Right lung (tissue), 5 donors: ENCODE results near the gene LTC4S. TPM values are rescaled to one million over a fixed set of nuclear protein-coding genes. Genes with fewer than 3 reads are reported as not detected.
"Not testable (repeated sequence)": the region's sequence is repeated elsewhere in the genome, so short reads cannot be mapped to it uniquely, and the experiment has no call there.

Experiments
- DNase-seq, 2 donors: peaks; one replicate each; pipeline ENCODE4 v3.0.0-alpha.2; 2013
- polyA plus RNA-seq, 5 donors: library from polyadenylated mRNA; unstranded; fragments of 120-200 nt; gene quantifications; one replicate each; pipeline versions ENCODE4 v1.2.1 to v1.2.3, GENCODE V29; 2013; ENCODE audit warnings: inconsistent platforms in 1 of 5, low replicate concordance in 1 of 5; ENCODE audit not compliant: insufficient read length in 5 of 5, insufficient read depth in 1 of 5

Gene LTC4S
- polyA plus RNA-seq, 5 donors: 3.0 to 10.5 (median 4.4) TPM

GRCh38 chr5:179768326-179769085, 25.3 kb upstream of the LTC4S start:
- no peak for DNase-seq

DNA sequence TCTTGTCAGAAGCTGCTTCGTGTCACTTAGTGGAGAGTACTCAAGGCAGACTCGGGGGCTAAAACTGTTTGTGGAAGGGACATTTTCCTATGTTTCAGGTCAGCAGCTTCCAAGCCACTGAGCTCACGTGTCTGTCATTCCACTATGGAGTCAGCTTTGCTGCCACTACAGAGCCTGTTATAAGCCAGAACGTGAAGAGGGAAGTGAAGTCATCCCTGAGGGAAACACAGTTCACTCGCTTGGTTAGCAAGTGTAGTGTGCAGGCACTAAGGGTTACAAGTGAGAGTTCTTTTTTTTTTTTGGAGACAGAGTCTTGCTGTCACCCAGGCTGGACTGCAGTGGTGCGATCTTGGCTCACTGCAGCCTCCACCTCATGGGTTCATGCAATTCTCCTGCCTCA, 24.5 kb upstream of the LTC4S start:
- DNase-seq: no peak

DNA sequence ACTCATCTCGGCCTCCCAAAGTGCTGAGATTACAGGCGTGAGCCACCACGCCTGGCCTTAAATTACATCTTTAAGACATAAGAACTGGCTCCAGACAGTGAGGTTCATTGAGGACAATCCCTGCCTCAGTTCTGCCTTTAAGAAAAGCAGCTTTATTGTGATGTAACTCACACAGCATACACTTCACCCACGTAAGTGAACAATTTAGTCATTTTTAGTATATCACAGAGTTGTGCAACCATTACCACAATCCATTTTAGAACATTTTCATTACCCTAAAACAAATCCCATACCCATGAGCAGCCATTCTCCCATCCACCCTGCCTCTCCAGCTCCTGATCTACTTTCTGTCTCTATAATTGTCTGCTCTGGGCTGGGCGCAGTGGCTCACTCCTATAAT, 24.0 kb upstream of the LTC4S start:
- no peak for DNase-seq

GRCh38 chr5:179771311-179771895, 22.4 kb upstream of the LTC4S start:
- DNase-seq: no peak

DNA sequence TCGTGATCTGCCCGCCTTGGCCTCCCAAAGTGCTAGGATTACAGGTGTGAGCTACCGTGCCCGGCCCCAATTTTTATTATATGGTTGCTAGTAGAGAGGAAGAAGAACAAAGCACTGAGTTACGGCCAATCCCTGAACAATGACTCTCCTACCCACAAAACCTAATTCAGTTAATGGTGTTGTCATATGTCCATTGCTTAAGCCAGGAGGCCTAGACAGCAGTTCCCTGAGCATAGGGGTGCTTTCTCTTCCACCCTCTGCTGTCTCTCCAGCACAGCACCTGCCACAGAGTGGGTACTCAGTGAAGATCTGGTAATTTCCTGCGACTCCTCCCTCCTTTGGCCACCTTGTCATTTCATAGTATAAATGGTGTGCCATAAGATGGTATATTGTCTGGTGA, 21.4 kb upstream of the LTC4S start:
- no peak for DNase-seq

GRCh38 chr5:179773686-179774040, 20.1 kb upstream of the LTC4S start:
- no peak for DNase-seq

DNA sequence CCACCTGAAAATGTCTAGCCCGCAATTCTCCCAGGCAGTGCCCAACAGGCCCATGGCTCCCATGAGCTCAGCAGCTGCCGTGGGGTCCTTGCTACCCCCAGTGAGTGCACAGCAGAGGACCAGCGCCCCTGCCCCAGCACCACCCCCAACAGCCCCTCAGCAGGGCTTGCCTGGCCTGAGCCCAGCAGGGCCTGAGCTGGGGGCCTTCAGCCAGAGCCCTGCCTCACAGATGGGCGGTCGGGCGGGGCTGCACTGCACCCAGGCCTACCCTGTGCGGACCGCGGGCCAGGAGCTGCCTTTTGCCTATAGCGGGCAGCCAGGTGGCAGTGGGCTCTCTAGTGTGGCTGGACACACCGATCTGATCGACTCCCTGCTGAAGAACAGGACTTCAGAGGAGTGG, 19.3 kb upstream of the LTC4S start:
- no peak for DNase-seq

DNA sequence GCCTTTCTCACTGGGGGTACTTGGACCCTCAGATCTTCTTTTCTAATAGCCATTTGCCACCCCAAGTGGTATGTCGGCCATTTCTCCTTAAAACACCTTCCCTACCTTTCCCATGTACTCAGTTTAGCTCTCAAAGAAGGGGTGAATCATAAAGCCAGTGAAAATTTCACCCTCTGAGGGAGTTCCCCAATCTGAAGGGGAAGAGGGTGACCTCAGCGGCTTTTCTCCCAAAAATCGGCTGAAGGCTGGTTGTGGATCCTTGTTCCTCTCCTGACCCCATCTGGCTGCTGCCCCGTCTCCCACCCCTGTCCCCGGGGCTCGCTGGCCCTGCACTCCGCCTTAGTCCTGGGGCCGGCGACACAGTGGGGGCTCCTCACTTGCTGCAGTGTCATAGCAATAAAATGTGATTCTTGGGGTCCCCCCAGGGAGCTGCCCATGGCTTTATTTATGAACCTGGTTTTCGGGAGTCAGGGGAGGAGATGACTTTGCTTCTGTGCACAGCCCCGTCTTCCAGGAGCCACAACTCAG, 17.3 kb upstream of the LTC4S start:
- no peak for DNase-seq

GRCh38 chr5:179777456-179777855, 16.3 kb upstream of the LTC4S start:
- DNase-seq: no peak

DNA sequence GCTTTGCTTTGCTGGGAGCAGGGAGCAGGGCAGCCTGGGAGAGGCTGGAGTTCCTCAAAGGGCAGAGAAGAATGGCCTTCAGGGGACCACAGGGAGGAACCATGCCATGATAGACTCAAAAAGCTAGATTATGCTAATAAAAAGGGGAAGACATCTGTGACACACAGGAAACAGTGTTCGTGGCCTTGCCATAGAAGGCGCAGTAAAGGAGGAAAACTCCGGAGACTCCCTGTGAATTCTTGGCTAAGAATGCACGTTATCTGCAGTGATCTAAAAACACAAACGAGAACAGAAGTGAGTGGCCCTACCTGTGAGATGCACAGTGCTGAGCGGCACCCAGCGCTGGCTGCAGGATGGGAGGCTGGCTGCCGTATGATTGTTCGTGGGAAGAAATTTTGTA, 15.9 kb upstream of the LTC4S start:
- no peak for DNase-seq

GRCh38 chr5:179778591-179778990, 15.2 kb upstream of the LTC4S start:
- no peak for DNase-seq

GRCh38 chr5:179779826-179780225, 14.0 kb upstream of the LTC4S start:
- no peak for DNase-seq

DNA sequence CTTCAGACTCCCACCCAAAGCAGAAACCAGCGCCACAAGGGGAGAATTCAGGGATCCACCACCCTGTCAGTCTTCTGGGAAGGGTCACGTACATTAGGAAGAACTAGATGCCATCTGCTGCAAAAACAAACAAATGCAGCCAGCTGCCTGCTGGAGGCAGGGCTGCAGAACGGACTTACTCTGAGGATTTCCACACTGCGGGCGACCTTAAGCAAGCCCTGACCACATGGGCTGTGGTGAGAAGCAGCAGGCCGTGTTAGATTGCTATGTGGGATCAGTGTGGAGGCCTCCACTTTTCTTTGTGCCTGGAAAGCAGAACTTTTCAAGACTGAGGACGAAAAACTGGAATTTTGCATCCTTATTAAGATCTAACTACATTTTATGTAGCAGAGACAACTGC, 13.4 kb upstream of the LTC4S start:
- DNase-seq: no peak

DNA sequence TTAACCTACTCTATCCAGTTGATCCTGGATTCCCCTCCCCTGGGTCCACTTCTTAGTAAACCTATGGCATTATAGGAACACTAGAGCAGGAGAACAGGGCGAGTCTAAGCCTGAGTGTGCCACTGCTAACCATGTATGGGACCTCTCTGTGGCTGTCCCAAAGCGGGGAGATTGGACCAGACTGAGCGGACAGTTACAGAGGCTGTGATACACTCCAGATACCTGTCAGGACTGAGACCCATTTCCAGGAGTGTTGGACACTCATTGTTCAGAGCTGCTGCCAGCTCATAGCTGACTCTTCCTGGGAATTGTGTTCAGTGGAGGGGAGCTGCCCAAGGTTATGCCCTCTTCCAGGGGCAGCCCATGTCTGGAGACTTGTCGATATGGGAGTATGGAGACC, 11.9 kb upstream of the LTC4S start:
- DNase-seq: no peak

DNA sequence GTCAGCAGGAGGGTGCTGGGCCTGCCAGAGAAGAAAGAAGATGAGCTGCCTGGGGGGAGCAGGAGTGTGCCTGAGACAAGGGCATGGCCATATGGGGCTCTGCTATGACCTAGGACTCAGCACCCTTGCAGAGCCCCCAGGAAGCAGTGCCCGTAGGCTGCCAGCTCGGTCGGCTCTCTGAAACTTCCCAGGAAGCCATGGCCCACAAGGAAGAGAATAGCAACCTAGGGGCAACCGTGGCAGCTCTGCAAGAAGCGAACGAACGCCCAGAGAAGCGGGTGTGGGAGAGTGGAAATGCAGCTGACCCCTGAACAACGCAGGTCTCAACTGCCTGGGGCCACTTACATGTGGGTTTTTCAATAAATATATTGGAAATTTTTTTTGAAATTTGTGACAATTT, 10.7 kb upstream of the LTC4S start:
- DNase-seq: no peak

DNA sequence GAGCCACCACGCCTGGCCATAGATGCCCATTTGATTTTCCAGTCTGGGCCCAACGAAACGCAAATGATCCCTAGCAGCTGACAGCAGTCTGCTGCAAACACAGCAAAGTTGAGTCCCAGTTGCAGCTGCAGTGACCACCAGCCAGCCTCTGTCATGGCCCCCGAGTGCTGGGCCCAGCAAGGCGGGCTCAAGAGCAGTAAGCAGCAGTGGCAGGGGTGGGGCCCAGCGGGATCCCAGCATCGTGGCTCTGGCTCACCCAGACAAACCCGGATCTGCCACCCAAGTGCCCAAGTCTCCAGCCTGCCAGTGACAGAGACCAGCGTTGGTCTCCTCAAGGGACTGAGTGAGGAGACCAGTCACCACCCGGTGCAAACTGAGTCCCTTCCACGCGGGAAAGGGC, 6.9 kb upstream of the LTC4S start:
- no peak for DNase-seq

DNA sequence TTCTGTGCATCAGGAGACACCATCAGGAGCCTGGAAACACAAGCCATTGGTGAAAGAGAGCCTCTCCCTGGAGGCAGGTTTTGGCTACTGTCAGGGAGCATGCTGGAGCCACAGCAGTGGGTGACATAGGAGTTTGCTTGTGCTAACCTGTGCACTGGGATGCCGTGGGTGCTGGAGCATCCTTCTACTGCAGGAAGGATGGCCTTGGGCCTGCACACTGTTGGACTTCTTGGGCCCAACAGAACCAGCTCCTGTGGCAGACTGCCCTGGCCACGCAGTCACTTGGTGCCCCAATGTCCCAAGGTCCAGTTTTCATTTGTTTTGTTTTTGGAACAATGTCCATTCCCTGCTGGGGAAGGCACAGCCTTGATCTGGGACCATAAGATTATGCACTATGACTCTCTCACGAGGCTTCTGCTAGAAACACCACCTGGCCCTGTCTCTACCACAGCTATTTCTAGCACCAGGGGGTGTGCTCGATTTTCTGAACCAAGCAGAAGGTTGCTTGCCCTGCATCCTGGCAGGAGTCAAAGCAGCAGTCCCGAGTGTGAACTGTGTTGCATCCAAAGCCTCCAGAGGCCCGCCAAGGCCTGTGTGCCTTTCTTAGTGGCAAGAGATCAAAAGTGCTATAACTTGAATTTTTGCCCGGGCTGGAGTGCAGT, 5.5 kb upstream of the LTC4S start:
- no peak for DNase-seq

DNA sequence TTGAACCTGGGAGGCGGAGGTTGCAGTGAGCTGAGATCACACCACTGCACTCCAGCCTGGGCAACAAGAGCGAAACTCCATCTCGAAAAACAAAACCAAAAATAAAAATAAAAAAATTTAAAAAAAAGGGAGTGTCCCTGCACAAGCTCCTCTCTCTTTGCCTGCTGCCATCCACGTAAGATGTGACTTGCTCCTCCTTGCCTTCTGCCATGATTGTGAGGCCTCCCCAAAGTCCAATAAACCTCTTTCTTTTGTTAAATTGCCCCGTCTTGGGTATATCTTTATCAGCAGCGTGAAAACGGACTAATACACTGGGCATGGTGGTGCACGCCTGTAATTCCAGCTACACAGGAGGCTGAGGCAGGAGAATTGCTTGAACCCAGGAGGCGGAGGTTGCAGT, 4.5 kb upstream of the LTC4S start:
- not testable (repeated sequence) for DNase-seq

- DNase-seq: no peak
Measured at GRCh38 chr5:179791881-179792611, 1.7 kb upstream of the LTC4S start.

DNA sequence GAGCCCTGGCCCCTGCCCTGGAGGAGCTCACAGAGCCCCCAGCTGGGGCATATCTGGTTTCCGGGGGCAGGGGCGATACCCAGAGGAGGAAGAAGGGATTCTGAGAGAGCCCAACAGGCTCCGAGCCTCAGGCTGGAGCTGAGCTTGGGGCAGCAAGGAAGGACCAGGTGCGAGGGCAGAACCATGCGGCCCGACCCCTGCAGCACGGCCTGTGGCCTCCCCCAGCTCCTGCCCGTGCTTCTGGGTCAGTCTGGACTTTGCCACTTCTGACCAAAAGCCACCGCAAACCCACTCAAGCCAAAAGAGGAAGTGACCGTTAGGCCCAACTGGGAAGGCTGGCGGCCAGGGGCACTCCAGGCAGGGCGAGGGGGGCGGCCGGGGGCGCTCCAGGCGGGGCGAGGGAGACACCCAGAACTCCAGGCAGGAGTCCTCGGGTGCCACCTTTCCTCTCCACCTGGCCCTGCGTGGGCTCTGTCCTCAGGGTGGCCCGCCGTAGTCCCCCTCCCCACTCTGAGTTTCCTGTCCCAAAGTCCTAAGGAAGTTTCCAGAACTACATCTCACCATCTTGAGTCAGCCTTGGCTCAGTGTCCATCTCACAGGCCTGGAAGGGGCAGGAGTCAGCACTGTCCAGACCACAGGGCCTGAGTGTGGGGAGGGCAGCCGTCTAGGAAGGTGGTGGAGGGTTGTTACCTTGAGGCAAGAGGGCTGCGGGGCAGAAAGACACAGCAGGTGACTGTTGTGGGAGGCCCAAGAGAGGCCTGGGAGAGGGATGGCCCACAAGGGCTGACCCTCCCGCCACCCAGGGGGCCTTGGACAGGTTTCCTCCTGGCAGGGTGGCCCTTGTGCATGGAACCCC, 946 bp upstream of the LTC4S start:
- DNase-seq: no peak

DNA sequence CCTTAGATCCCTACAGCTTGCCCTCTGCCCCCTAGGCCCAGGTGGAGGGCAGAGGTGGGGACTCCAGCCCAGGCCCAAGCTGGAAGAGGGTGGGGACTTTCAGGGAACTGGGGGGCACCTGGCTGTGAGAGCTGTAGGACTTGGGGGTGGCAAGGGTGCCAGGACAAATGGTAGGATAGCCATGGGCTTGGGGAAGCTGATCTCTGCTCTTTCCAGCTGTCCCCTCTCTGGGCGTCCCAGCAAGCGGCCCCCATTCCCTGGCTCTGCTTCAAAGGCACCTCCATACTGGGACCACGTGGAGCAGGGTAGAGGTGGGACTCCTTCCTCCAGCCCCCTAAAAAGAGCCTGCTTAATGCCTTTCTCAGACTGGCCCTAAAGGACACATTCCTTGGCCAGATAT, 385 bp downstream of the LTC4S start:
- no peak for DNase-seq

DNA sequence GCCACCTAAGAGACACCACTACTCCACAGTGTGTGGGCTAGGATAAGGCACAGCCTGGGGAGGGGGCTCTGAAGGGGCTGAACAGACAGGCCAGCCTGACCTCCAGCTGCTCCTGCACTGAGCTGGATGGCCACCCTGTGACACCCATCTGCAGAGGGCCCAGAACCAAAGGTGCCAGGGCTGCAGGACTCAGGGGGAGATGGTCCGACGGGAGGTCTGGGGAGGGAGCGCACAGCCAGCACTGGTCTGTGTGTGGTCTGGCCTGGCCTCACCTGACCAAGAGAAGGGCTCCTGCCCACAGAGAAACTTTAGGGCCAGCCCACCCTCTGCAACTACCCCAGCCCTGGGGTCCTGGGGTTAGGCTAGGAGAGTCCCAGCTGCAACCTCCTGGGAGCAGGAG, 789 bp downstream of the LTC4S start:
- no peak for DNase-seq
